CD4-positive, alpha-beta T cell (primary cell): ENCODE data around the gene IRS2. TPM values are rescaled to one million over a fixed set of nuclear protein-coding genes. Genes with fewer than 3 reads are reported as not detected.

Experiments
- ATAC-seq: fragments of 200-7000 bp; cut with Tn5 transposase; one replicate; pipeline ENCODE4 v1.10.0; 2022; ENCODE audit warnings: mild to moderate bottlenecking; ENCODE audit not compliant: poor library complexity
- CTCF ChIA-PET: fragments of 350-600 bp; sonication (Branson Sonifier 250); formaldehyde crosslinking; loops from one replicate; lab custom pipeline; 2021; ENCODE audit warnings: antibody characterized with exemption, inconsistent platforms; lab: Charles Lee
- POLR2A ChIA-PET: fragments of 350-600 bp; sonication (Branson Sonifier 250); formaldehyde crosslinking; loops from one replicate; lab custom pipeline; 2021; ENCODE audit warnings: antibody characterized with exemption, inconsistent platforms; lab: Charles Lee
- DNase-seq, 14 experiments: peaks; one replicate each; pipeline ENCODE4 v3.0.0-alpha.2; 2013 to 2020; ENCODE audit warnings: mixed read lengths in 2 of 14
- H3K27ac ChIP-seq, 2 donors: one replicate each; pipeline versions ENCODE4 v1.5.1 to v1.7.0; 2013; ENCODE audit warnings: low read length in 2 of 2, low read depth in 1 of 2, mild to moderate bottlenecking in 1 of 2
- H3K27me3 ChIP-seq, 2 experiments: 1 replicate in 1 of 2; 2 replicates in 1 of 2; pipeline versions ENCODE4 v1.6.1 to v1.7.0; 2013; ENCODE audit warnings: low read length in 2 of 2, control low read depth in 1 of 2, mild to moderate bottlenecking in 1 of 2, moderate library complexity in 1 of 2; ENCODE audit not compliant: insufficient read depth in 2 of 2, control insufficient read depth in 1 of 2
- H3K36me3 ChIP-seq: one replicate; pipeline ENCODE4 v1.6.1; 2013; ENCODE audit warnings: low read length, control low read depth; ENCODE audit not compliant: insufficient read depth
- H3K4me1 ChIP-seq: one replicate; pipeline ENCODE4 v1.6.1; 2013; ENCODE audit warnings: low read length, control low read depth; ENCODE audit not compliant: insufficient read depth
- H3K4me3 ChIP-seq: one replicate; pipeline ENCODE4 v1.5.1; 2013; ENCODE audit warnings: mild to moderate bottlenecking, low read length, moderate library complexity
- H3K9me3 ChIP-seq, 2 experiments: 1 replicate in 1 of 2; 2 replicates in 1 of 2; pipeline versions ENCODE4 v1.6.1 to v1.7.0; 2013; ENCODE audit warnings: low read length in 2 of 2, mild to moderate bottlenecking in 2 of 2, control low read depth in 1 of 2, moderate library complexity in 1 of 2; ENCODE audit not compliant: control insufficient read depth in 1 of 2, insufficient read depth in 1 of 2
- H3K27ac Mint-ChIP-seq: one replicate; pipeline ENCODE4 v1.8.0; 2020; ENCODE audit warnings: mixed read lengths
- H3K27me3 Mint-ChIP-seq: one replicate; pipeline ENCODE4 v1.8.0; 2021; ENCODE audit warnings: mixed read lengths
- H3K36me3 Mint-ChIP-seq: one replicate; pipeline ENCODE4 v1.8.0; 2021; ENCODE audit warnings: low read depth, mixed read lengths
- H3K4me1 Mint-ChIP-seq: one replicate; pipeline ENCODE4 v1.8.0; 2021; ENCODE audit warnings: low read depth, mixed read lengths
- H3K4me3 Mint-ChIP-seq: one replicate; pipeline ENCODE4 v1.8.0; 2020; ENCODE audit warnings: mild to moderate bottlenecking, mixed read lengths
- H3K9me3 Mint-ChIP-seq: one replicate; pipeline ENCODE4 v1.8.0; 2020; ENCODE audit warnings: mixed read lengths
- intact Hi-C, 2 experiments: fragments of 100-400 bp; cut with DNase I in 1 of 2; cut with micrococcal nuclease in 1 of 2; formaldehyde crosslinking; loops; one replicate each; pipeline versions ENCODE4 v1.15.1 to v1.9.0; 2023 to 2025; cut with DNase I, micrococcal nuclease
- total RNA-seq, 174 experiments: library from RNA in 2 of 174; stranded (reverse) in 2 of 174; gene quantifications; one replicate each; pipeline ENCODE4 v1.2.3 and lab custom pipeline; 2021 to 2026
- TF ChIP-seq, protein P1 (sequence below): fragments of 200-600 bp; IDR thresholded peaks from one replicate; pipeline ENCODE4 v1.8.0; 2022; ENCODE audit warnings: antibody characterized with exemption, mild to moderate bottlenecking

The IRS2 gene
- total RNA-seq, 2 experiments from 2014 or later: 188 to 193 TPM

- peaks cover 0 to 19% of the 10 kb centered on the region in 2 experiments for H3K9me3 ChIP-seq
- H3K4me1 ChIP-seq: peaks cover 36% of the 10 kb centered on the region
- H3K27ac Mint-ChIP-seq: peak overlapping the region; percentile 75
- H3K27ac ChIP-seq: peak overlapping the region in 1 of 2 donors; percentile 59
- ChIA-PET POLR2A (interaction anchor here (1.0 to 1.1 kb wide), 2 partner anchors 11 to 21 kb away, joined by 3 read pairs; no protein-coding TSS in a partner anchor), CTCF (no interaction called here)
- no peaks in the 10 kb centered on the region for H3K27me3 ChIP-seq
- peak; percentile 14 for ATAC-seq
- intact Hi-C loops: loop anchor here in 1 of 2 experiments (10.0 kb wide), 2 partner anchors 929 to 1129 kb away; partner anchors contain the start of genes ANKRD10 and ING1
- peaks cover 6% of the 10 kb centered on the region for H3K36me3 ChIP-seq
- H3K9me3 Mint-ChIP-seq: no peaks in the 10 kb centered on the region
- peaks cover 28% of the 10 kb centered on the region for H3K4me1 Mint-ChIP-seq
- TF ChIP-seq, protein P1, sequence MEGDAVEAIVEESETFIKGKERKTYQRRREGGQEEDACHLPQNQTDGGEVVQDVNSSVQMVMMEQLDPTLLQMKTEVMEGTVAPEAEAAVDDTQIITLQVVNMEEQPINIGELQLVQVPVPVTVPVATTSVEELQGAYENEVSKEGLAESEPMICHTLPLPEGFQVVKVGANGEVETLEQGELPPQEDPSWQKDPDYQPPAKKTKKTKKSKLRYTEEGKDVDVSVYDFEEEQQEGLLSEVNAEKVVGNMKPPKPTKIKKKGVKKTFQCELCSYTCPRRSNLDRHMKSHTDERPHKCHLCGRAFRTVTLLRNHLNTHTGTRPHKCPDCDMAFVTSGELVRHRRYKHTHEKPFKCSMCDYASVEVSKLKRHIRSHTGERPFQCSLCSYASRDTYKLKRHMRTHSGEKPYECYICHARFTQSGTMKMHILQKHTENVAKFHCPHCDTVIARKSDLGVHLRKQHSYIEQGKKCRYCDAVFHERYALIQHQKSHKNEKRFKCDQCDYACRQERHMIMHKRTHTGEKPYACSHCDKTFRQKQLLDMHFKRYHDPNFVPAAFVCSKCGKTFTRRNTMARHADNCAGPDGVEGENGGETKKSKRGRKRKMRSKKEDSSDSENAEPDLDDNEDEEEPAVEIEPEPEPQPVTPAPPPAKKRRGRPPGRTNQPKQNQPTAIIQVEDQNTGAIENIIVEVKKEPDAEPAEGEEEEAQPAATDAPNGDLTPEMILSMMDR: no peak
- H3K4me3 ChIP-seq: peak overlapping the region; percentile 64
- DNase-seq: peak in 2 of 14 experiments; percentile 24 to 44
- peak overlapping the region; percentile 81 for H3K4me3 Mint-ChIP-seq
- peaks cover 12% of the 10 kb centered on the region for H3K36me3 Mint-ChIP-seq
- H3K27me3 Mint-ChIP-seq: no peaks in the 10 kb centered on the region
These were observed 412 bp downstream of the IRS2 start for GRCh38 chr13:109785892-109786450.

- intact Hi-C loops: loop anchor here in 1 of 2 experiments (10.0 kb wide), 2 partner anchors 929 to 1129 kb away; partner anchors contain the start of genes ANKRD10 and ING1
- CTCF ChIA-PET: no interaction called here
- H3K4me3 Mint-ChIP-seq: peak overlapping the region; percentile 85
- Histone ChIP-seq H3K4me3 (peak overlapping the region; percentile 64), H3K27ac (peak overlapping the region in 1 of 2 donors; percentile 59), H3K9me3 (peaks cover 0 to 19% of the 10 kb centered on the region in 2 experiments), H3K4me1 (peaks cover 42% of the 10 kb centered on the region), H3K36me3 (peaks cover 6% of the 10 kb centered on the region), H3K27me3 (no peaks in the 10 kb centered on the region)
- no peaks in the 10 kb centered on the region for H3K27me3 Mint-ChIP-seq
- H3K9me3 Mint-ChIP-seq: no peaks in the 10 kb centered on the region
- H3K36me3 Mint-ChIP-seq: peaks cover 18% of the 10 kb centered on the region
- DNase-seq (peak in 12 of 14 experiments; percentile 21 to 82 (median 57)), ATAC-seq (peak; percentile 8)
- TF ChIP-seq, protein P1: no peak
- H3K4me1 Mint-ChIP-seq: peaks cover 31% of the 10 kb centered on the region
- POLR2A ChIA-PET: interaction anchor here (1.0 to 1.2 kb wide), 5 partner anchors 11 to 927 kb away, joined by 3 read pairs; no protein-coding TSS in a partner anchor
- H3K27ac Mint-ChIP-seq: peak overlapping the region; percentile 73
These were observed 1.1 kb downstream of the IRS2 start for GRCh38 chr13:109785141-109785891.

GRCh38 chr13:109784590-109785140, 1.7 kb downstream of the IRS2 start:
- DNase-seq (peak; percentile 30 to 87 (median 62)), ATAC-seq (no peak)
- Histone ChIP-seq H3K27ac (no peak overlapping the region), H3K27me3 (no peaks in the 10 kb centered on the region), H3K9me3 (peaks cover 0 to 19% of the 10 kb centered on the region in 2 experiments), H3K4me1 (peaks cover 48% of the 10 kb centered on the region), H3K4me3 (peak overlapping the region; percentile 64), H3K36me3 (peaks cover 6% of the 10 kb centered on the region)
- H3K4me3 Mint-ChIP-seq: peak overlapping the region; percentile 85
- ChIA-PET CTCF (no interaction called here), POLR2A (interaction anchor here (1.0 to 1.2 kb wide), 5 partner anchors 12 to 928 kb away, joined by 3 read pairs; no protein-coding TSS in a partner anchor)
- peaks cover 22% of the 10 kb centered on the region for H3K36me3 Mint-ChIP-seq
- intact Hi-C loops: loop anchor here in 1 of 2 experiments (5.0 to 10.0 kb wide), 3 partner anchors 930 to 1567 kb away; partner anchors contain the start of genes ABHD13, ANKRD10, ING1 and LIG4
- H3K4me1 Mint-ChIP-seq: peaks cover 37% of the 10 kb centered on the region
- peak overlapping the region; percentile 73 for H3K27ac Mint-ChIP-seq
- TF ChIP-seq, protein P1: no peak
- H3K27me3 Mint-ChIP-seq: no peaks in the 10 kb centered on the region
- no peaks in the 10 kb centered on the region for H3K9me3 Mint-ChIP-seq
